HG03196 (cell line): Measurements from ENCODE around the gene DOC2A.

Experiments
- ATAC-seq: cut with Tn5 transposase; IDR thresholded peaks from one replicate; pipeline ENCODE4 v1.9.1; 2021; ENCODE audit not compliant: unreplicated experiment

Gene DOC2A

DNA sequence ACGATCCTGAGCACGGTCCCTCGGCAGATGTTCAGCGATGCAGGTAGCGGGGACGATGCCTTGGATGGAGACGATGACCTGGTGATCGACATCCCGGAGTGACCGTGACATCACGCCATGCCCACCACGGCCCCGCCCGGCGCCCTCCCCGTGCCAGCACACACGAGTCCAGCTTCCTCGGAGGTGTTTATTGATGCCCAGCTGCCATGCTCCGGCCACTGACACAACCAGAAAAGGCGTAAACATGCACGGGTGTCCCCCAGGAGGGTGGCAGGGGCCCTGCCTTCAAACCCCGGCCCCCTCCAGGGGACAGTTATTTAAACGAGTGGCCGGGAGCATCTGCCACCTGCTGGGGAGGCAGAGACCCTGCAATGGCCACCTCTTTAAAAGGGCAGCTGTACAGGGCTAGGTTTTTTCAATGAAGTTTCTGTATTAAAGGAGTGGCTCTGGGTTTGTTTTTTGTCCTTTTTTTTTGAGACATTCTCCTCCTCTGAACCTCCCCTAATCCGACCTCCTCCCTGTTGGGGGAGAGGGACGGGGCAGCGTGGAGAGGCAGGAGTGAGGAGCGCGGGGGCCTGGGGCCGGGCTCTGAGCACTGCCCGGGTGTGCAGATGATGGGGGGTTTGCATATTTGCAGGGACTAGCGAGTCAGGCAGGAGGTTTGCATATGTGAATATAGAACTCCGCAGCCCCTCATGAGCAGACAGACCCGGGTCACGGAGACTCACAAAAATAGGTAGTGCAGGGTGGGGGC, 5.3 kb downstream of the DOC2A start:
- ATAC-seq = no peak

GRCh38 chr16:30004811-30005242, 6.0 kb downstream of the DOC2A start:
- ATAC-seq = no peak

- ATAC-seq = no peak
Observed at GRCh38 chr16:30004424-30004776, 6.4 kb downstream of the DOC2A start.

- ATAC-seq = no peak
Observed at GRCh38 chr16:30003670-30004423, 7.0 kb downstream of the DOC2A start.

- ATAC-seq = no peak
Observed at GRCh38 chr16:30002614-30003346, 8.0 kb downstream of the DOC2A start.

DNA sequence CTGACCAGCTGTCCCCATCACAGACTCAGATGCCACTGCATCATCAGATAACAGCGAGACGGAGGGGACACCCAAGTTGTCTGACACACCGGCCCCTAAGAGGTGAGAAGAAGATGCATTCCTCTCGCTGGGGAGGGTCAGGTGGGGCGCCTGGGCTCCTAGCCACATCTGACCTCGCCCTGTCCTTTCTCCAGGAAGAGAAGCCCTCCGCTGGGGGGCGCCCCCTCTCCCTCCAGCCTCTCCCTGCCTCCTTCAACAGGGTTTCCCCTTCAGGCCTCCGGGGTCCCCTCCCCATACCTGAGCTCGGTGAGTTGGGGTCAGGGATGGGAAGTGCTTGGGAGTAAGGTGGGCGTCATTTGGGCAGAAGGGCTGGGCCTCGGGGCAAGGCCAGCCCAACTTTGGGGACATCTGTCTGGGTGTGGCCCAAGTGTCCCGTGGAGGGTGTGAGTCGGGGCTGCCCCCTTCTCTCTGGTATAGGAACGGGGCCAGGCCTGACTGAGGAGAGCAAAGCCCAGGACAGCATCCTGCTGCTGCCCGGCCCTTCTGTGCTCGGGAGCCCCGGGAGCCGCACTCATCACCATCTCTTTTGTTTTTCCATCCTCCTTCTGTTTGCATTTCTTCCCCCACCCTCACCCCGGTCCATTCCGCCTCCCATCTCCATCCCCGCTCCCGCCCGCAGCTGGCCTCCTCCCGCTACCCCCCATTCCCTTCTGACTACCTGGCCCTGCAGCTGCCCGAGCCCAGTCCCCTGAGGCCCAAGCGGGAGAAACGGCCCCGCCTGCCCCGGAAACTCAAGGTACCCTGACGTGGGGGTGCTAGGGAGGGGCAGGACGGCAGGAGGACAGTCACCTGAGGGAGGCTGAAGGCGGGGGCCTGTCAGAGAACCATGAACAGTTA, 9.8 kb downstream of the DOC2A start:
- ATAC-seq = no peak

- ATAC-seq = no peak
Observed at GRCh38 chr16:29999605-30000004, 11.2 kb downstream of the DOC2A start.

GRCh38 chr16:29996766-29997250, 14.0 kb downstream of the DOC2A start:
- ATAC-seq = no peak

DNA sequence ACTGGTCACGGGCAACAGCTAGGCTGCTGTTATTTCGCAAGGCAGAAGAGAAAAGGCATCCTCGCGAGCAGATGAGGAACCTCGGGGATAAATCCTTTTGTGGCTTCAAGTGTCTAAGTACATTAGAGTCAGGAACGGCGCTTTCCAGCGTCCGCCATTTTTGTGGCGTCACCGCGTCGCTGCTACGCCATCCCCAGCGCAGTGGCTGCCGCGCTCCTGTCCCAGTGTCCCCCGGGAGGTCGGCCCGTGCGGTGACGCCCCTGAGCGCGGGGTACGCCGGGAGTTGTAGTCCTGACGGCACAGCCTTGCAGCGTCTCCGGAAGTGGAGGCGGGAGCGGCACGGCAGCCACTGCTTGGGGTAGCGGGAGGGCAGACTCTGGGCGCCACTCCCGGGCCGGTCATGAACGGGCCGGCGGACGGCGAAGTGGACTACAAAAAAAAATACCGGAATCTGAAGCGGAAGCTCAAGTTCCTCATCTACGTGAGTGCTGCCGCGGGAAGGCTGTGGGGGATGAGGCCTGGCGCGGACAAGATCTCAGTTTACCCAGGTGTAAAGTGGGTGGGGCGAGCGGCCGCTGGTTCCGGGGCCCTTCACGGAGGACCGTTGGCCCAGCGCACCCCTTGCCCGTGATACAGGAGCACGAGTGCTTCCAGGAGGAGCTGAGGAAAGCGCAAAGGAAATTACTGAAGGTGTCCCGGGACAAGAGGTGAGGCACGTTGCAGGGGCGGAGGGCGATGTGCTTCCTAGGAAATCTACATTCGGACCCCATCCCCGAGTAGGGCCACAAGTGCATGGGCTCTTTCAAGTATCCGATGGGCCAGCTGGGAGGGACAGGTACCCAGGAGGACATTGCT, 14.7 kb downstream of the DOC2A start, which contains the start of gene INO80E:
INO80E (plus strand) TSS at position 331 of the 855 bp plus-strand sequence; CDS start at position 401, 70 bp downstream.
- ATAC-seq = peak; percentile 85

DNA sequence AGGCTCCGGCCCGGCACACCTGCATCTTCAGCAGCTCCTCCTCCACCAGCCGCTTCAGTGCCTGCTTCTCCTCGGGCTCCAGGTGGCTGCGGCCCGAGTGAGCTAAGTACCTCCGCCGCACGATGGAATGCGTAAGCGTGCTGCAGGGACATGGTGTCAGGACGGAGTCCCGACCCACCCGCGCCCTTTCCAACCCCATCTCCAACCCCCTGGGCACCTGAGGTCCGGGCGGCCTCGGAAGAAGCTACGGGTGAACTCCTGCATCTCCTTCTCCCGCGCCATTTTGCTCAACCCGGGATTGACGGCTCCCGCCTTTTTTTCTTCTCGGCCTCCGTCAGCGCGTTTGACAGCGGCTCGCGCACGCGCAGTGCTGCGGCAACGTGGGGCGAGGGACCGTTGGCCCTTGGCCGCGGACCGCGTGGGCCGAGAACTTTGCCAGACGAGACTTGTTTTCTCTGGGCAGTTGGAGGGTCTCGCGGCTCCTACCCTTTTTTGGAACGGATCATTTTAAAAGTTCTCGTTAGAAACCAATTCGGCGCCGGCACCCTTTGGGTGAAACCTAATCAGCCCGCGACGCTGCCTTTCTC, 15.4 kb downstream of the DOC2A start, which contains the start of gene HIRIP3:
HIRIP3 (minus strand) TSS at position 294 of the 587 bp plus-strand sequence; CDS start at position 282, 12 bp downstream.
- peak; percentile 37 for ATAC-seq

GRCh38 chr16:29994600-29995323, 16.1 kb downstream of the DOC2A start:
- ATAC-seq = peak; percentile 23

GRCh38 chr16:29993903-29994599, 16.8 kb downstream of the DOC2A start:
- ATAC-seq = no peak

GRCh38 chr16:29993191-29993902, 17.5 kb downstream of the DOC2A start:
- ATAC-seq = no peak

GRCh38 chr16:29992344-29992967, 18.4 kb downstream of the DOC2A start:
- no peak for ATAC-seq

DNA sequence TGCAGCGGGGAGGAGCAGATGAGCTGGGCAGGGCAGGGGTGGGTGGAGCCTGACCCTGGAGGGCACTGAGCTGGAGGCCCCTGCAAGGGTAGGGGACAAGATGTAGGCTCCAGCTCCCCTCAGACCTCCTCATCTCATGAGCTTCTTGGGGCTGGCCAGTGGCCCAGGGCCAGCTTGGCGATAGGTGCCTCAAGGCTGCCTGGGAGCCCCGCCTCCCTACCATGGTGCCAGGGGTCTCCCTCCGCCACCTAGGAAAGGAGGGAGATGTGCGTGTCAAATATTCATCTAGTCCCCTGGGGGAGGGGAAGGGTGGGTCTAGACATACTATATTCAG, 19.3 kb downstream of the DOC2A start:
- ATAC-seq = no peak

DNA sequence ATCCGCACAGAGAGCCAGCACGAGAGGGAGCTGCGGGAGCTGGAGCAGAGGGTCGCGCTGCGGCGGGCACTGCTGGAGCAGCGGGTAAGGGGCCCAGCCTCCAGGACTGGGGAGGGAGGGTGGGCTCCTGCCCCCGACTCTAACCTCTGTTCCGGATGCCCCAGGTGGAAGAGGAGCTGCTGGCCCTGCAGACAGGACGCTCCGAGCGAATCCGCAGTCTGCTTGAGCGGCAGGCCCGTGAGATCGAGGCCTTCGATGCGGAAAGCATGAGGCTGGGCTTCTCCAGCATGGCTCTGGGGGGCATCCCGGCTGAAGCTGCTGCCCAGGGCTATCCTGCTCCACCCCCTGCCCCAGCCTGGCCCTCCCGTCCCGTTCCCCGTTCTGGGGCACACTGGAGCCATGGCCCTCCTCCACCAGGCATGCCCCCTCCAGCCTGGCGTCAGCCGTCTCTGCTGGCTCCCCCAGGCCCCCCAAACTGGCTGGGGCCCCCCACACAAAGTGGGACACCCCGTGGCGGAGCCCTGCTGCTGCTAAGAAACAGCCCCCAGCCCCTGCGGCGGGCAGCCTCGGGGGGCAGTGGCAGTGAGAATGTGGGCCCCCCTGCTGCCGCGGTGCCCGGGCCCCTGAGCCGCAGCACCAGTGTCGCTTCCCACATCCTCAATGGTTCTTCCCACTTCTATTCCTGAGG, 19.8 kb downstream of the DOC2A start:
- no peak for ATAC-seq
